CD4-positive, alpha-beta T cell treated with Interferon gamma for 1 hour (primary cell): ENCODE data around the gene CEACAM16.
"Not testable (repeated sequence)": the region's sequence is repeated elsewhere in the genome, so short reads cannot be mapped to it uniquely, and the experiment has no call there.

Source experiments
- DNase-seq: peaks from one replicate; pipeline ENCODE4 v3.0.0-alpha.2; 2020

CEACAM16 gene, protein sequence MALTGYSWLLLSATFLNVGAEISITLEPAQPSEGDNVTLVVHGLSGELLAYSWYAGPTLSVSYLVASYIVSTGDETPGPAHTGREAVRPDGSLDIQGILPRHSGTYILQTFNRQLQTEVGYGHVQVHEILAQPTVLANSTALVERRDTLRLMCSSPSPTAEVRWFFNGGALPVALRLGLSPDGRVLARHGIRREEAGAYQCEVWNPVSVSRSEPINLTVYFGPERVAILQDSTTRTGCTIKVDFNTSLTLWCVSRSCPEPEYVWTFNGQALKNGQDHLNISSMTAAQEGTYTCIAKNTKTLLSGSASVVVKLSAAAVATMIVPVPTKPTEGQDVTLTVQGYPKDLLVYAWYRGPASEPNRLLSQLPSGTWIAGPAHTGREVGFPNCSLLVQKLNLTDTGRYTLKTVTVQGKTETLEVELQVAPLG

DNA sequence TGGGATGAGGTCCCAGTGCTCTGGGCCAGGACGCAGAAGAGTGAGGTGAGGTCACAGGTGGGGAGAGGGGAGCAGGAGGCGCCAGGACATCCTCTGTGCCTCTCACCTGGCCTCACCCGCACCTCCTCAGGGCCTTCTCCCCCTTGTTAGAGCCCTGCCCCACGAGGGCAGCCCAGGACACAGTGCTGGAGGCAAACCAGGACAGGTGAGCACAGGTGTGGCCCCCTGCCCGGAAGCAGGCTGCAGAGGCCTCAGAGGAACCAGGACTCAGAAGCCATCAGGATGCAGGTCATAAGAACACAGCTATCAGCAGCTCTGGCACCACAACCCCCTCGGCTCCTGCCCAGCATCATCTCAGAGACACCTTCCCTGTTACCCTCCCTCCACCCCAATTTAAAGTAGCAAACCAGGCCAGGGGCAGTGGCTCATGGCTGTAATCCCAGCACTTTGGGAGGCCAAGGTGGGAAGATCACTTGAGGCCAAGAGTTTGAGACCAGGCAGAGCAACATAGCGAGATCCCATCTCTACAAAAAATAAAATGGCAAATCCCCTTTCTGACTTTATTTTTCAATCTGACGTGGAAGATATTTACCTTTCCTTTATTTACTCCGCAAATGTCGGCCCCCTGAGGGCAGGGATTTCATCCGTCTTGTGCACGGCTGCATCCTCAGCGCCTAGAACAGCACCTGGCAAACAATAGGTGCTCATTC, at the start of gene CEACAM16:
TSS of gene CEACAM16 (plus strand) at position 660 of the 710 bp plus-strand sequence. CDS start 2,306 bp downstream, outside the sequence.
- DNase-seq, result no peak

DNA sequence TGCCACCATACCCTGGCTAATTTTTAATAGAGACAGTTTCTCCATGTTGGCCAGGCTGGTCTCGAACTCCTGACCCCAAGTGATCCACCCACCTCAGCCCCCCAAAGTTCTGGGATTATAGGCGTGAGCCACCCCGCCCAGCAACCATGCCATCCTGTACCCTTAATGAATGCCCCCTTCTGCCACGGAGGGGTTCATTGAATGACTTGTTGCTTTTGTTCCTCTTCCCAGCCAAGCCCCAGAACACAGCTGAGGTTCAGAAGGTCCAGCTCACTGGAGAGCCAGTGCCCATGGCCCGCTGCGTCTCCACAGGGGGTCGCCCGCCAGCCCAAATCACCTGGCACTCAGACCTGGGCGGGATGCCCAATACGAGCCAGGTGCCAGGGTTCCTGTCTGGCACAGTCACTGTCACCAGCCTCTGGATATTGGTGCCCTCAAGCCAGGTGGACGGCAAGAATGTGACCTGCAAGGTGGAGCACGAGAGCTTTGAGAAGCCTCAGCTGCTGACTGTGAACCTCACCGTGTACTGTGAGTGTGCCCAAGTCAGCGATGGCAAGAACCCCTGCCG, 49.3 kb upstream of the CEACAM16 start:
- DNase-seq, result no peak

DNA sequence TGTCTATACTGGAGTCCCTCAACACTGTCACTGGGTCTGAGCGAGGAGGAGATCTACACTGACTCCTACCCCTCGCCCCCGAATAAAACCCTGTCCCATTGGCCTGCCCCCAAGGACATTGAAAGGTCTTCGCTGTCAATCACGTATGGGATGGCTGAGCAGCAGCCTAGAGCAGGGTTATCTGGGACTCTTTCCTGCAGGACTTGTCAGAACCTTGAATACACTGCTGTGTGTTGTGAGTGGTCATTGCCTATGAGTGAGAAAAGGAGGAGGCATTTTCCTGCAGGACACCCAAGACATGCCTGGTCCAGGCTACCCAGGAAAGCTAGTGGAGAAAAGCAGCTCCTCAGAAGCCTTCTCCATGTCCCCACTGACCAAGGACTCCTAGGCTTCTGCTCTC, 45.6 kb upstream of the CEACAM16 start:
- no peak for DNase-seq

DNA sequence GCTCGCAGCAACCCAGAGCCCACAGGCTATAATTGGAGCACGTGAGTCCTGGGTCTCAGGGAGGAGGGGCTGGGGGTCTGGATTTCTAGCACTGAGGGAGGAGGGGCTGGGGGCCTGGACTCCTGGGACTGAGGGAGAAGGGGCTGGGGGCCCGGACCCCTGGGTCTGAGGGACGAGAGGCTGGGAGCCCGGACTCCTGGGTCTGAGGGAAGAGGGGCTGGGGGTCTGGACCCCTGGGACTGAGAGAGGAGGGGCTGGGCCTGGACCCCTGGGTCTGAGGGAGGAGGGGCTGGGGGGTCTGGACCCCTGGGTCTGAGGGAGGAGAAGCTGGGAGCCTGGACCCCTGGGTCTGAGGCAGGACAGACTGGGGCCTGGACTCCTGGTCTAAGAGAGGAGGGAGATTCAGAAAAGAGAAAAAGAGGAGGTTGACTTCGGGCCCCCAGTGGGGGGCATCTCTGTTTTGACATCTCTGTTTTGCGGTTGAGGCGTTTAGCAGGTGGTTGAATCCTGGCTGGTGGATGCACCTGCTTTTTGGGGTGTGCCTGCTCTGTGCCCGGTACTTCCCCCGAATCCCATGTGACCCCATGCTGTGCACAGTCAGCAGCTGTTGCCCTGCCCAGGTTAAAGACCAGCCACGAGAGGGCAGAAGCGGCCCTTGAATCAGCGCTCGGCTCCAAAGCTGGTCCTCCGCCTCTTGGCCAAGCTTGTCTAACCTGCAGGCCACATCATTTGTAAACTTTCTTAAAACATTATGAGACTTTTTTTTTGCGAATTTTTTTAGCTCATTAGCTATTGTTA, 44.8 kb upstream of the CEACAM16 start:
- peak; percentile 86 for DNase-seq

DNA sequence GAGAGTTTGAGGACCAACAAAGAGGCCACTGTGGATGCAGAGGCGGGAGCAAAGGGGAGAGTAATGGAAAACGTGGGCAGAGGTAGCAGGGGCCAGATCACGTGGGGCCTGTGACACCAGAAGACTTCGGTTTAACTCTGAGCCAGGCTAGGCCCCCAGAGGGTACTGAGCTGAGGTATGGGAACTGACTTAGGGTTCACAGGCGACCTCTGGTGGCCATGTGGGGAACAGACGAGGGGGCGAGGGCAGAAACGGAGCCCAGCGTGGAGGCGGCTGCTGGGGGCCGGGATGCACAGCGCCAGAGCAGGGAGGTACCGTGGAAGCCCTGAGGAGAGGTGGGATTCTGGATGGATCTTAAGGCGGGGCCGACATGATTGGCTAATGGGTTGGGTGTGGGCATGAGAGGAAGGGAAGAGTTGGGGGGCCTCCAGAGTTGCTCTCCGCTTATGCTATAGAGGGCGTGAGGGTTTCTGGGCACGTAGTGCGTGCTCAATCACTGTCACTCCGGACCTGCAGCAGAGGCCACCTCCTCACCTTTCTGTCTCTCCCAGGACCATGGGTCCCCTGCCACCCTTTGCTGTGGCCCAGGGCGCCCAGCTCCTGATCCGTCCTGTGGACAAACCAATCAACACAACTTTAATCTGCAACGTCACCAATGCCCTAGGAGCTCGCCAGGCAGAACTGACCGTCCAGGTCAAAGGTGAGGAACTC, 41.6 kb upstream of the CEACAM16 start:
- peak; percentile 58 for DNase-seq

DNA sequence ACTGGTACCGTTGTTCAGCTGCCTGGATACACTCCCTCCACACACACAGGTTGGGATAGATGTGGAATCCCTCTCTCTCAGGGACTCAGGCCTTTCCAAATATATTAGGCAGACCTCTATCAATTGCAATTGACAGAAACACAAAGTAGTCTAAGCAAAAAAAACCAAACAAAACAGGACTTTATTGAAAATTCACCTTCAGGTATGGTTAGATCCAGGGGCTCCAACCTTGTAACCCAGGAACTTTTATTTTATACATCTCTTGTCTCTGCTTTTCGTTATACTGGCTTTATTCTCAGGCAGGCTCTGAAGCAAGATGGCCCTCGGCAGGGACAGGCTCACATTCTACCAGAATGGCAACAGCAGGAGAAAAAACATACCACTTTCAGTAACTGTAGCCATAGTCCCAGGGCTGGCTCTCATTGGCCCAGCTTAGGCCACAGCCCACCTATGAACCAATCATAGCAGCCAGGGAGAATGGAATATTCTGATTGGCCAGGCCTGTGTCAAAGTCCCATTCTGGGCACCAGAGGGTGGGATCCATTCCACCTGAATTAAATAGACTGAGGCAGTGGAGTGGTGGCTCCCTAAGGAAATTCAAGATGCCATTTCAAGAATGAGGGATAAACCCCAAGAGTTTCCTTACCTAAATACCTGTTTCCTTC, 40.8 kb upstream of the CEACAM16 start:
- DNase-seq, result no peak

DNA sequence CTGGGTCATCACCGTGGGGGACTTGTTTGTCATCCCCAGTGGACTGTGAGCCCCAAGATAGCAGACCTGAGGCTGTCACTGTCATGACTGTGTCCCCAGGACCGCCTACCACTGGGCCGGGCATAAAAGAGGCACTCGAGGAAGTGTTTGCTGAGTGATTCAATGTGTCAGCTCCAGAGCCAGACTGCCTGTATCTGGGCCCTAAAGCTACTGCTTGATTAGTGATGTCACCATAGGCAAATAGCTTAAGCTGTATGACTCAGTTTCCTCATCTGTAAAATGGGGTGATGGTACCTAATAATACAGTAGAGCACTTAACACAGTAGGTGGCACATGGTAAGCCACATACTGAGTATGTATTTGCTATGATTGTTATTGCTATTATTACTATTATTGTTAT, 38.9 kb upstream of the CEACAM16 start:
- no peak for DNase-seq

DNA sequence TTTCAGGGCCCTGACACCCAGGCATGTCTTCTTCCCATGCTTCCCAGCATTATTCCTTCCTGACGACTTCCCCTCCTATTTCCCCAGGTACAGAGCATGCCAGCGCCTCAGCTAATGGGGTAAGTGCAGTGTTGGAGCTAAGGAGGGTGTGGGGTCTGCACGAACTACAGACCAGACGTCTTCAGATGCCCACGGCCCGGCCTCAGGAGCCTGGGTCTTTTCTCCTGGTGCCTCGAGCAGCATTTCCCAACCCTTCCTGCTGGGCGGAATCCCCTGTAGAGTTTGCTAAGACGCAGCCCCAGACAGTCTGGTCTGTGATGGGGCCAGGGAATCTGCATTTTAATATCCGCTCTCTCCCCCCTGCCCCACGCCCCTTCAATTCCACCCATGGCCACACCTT, 37.7 kb upstream of the CEACAM16 start:
- no peak for DNase-seq

DNA sequence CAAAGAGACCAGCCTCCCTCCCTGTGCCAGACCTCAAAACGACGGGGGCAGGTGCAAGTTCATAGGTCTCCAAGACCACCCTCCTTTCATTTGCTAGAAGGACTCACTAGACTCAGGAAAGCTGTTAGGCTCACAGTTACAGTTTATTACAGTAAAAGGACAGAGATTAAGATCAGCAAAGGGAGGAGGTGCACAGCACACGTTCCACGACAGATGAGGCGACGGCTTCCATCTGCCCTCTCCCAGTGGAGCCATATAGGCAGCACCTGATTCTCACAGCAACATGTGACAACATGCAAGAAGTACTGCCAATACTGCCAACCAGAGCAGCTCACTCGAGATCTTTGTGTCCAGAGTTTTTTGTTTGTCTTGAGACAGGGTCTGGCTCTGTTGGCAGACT, 37.0 kb upstream of the CEACAM16 start:
- no peak for DNase-seq

DNA sequence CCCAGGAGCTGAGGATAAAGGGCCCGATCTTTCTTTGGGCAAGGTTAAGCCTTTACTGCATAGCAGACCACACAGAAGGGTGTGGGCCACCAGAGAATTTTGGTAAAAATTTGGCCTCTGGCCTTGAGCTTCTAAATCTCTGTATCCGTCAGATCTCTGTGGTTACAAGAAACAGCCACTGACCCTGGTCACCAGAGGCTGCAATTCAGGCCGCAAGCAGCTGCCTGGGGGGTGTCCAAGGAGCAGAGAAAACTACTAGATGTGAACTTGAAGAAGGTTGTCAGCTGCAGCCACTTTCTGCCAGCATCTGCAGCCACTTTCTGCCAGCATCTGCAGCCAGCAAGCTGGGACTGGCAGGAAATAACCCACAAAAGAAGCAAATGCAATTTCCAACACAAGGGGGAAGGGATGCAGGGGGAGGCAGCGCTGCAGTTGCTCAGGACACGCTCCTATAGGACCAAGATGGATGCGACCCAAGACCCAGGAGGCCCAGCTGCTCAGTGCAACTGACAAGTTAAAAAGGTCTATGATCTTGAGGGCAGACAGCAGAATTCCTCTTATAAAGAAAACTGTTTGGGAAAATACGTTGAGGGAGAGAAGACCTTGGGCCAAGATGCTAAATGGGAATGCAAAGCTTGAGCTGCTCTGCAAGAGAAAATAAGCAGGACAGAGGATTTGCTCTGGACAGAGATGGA, 36.1 kb upstream of the CEACAM16 start:
- no peak for DNase-seq

DNA sequence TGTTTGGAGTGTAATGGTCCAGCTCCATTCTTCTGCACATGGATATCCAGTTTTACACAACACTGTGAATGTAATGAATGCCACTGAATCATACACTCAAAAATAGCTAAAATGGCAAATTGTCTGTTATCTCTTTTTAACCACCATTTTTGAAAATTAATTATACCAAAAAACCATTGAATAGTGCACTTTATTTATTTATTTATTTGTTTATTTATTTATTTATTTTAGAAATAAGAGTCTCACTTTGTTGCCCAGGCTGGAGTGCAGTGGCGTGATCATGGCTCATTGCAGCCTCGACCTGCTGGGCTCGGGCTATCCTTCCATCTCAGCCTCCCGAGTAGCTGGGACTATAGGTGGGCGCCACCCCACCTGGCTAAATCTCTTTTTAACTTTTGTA, 35.0 kb upstream of the CEACAM16 start:
- no peak for DNase-seq

DNA sequence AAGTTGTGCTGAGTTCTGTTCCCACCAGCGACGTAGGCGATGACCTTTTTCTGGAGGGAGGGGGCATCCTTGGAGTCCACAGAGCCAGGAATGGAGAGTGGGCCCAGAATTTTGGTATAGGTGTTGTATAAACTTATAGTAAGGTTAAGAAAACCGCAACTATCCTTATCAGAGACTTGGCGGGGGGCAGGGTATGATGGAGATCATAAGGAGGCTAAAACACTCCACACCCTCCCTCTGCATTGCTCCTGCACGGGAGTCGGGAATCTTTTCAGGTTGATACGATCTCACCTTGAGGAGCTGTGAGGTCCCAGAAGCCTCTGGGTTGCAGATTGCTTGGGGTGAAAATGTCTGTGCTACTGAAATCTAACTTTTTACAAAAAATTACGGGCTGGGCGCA, 34.0 kb upstream of the CEACAM16 start:
- DNase-seq, result no peak

DNA sequence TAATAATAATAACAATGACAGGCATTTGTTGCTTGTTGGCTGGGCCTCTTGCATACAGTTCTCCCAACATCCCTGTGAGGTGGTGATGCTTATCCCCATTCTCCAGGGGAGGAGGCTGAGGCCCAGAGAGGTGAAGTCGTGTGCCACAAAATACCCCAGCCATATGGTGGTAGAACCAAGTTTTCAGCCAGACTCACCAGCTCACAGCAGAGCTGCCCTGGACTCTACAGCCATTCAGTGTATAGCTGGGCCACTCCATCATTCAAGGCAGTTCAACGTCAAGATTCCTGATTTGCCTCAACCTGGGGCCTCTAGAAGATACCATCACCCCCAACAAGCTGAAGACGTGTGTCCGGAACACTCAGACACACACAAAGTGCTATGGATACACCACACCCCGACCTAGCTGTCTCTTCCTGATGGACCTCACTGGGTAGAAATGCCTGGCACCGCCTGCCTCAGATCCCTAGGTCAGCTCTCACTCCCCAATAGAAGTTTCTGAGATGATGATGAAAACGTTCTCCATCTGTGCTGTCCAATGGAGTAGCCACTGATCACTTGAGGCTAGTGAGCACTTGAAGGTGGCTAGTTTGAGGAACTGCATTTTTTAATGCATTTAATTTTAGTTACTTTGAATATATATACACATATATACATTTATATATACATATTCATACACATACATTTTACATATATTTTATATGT, 31.9 kb upstream of the CEACAM16 start:
- DNase-seq, result no peak

DNA sequence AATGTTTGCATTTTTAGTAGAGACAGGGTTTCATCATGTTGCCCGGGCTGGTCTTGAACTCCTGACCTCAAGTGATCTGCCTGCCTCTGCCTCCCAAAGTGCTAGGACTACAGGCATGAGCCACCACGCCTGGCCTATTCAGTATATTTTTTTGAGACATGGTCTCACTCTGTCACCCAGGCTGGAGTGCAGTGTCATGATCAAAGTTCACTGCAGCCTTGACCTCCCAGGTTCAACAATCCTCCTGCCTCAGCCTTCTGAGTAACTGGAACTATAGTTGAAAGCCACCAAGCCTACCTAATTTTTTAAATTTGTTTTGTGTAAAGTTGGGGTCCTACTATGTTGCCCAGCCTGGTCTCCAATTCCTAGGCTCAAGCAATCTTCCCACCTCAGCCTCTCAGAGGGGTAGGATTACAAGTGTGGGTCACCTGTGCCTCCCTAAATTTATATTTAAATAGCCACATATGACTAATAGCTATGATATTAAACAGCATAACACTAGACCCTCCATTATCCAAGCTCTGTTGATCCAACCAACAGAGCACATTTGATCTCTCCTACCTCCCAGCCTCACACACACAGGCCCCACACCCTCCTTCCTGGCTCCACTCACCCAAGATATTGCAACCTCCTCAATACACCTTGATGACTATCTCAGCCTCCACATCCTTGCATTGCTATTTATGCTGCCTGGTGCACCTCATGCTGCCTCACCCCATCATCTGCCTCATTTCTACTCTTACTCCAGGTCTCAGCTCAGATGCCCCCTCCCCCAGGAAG, 29.8 kb upstream of the CEACAM16 start:
- DNase-seq, result no peak

DNA sequence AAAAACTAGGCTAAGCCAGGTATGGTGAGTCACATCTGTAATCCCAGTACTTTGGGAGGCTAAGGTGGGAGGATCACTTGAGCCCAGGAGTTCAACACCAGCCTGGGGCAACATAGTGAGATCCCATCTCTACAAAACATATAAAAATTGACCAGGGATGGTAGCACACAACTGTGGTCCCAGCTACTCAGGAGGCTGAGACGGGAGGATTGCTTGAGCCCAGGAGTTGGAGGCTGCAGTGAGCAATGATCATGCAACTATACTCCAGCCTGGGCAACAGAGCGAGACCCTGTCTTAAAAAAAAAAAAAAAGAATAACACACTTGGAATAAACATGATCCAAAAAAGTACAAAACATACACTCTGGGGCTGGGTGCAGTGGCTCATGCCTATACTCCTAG, 28.9 kb upstream of the CEACAM16 start:
- not testable (repeated sequence) for DNase-seq

DNA sequence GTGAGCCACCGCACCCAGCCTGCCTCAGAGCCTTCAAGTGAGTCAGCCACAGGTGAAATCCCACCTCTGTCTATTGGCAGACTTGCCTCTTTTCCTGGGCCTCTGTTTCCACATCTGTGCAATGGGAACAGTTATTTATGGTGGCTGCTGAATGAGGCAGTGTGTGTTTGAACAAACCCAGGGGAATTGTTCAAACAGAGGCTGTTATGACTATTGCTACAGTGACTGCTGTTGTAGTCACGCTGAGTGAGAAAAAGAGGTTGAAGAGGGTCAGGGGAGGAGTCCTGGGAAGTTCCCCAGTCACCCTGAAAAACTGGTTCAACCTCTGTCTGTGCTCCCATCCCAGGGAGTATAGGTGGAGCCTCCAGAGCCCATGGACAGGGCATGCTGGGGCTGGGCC, 27.6 kb upstream of the CEACAM16 start, which contains the start of gene CEACAM19:
TSS of gene CEACAM19 (plus strand) at position 83 of the 400 bp plus-strand sequence. CDS start 450 bp downstream, outside the sequence.
- no peak for DNase-seq

DNA sequence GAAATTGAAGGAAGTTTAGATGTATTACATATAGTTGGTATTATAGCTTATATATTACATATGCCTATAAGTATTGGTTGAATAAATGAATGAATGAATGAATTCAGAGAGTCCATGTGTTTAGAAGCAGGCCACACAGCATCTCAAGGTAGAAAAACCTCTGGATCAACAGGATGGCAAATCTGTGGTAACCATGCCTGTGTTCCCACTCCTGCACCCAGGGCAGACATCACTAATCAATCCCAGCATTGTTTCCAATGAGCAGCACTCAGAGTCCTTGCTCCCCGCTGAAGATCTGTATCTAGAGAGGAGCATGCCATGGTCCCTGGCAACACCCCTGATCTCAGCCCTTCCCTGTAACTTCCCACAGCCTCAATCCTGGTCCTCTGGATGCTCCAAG, 26.7 kb upstream of the CEACAM16 start:
- DNase-seq, result no peak

DNA sequence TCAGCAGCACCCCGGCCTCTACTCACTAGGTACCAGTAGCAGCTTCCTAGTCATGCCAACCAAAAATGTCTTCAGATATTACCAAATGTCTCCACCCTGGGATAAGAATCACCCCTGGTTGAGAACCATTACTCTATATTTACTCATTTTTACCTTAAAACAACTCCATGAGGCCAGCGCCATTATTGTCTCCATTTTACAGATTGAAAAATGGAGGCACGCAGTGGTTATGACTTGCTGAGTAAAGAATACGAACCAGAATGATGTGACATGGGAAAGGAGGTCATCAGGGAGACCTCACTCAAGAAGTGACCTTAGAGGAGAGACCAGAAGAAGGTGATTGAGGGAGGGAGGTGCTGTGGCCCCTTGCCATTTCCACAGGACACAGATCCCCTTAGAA, 25.4 kb upstream of the CEACAM16 start:
- no peak for DNase-seq

DNA sequence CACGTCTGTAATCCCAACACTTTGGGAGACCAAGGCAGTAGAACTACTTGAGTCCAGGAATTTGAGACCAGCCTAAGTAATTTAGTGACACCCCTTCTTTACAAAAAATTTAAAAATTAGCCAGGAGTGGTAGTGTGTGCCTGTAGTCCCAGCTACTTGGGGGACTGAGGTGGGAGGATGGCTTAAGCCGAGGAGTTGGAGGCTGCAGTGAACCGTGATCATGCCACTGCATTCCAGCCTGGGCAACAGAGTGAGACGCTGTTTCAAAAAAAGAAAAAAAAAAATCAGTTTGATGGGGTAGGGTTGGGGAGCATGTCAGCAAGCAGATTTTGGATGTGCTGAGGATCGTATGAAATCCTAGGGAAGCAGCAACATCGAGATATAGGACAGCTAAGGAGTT, 23.4 kb upstream of the CEACAM16 start:
- DNase-seq, result no peak
